Prostate gland (tissue), 2 donors: ENCODE data around the gene ZSWIM6. TPM values are rescaled to one million over a fixed set of nuclear protein-coding genes. Genes with fewer than 3 reads are reported as not detected.

Experiments
- DNase-seq: peaks from one replicate; pipeline ENCODE4 v3.0.0-alpha.2; 2019; ENCODE audit warnings: low spot score
- H3K27ac ChIP-seq, 2 donors: fragments of 200-600 bp; sonication (generic); 2 replicates each; pipeline ENCODE4 v1.5.1; 2017 to 2019
- H3K27me3 ChIP-seq: fragments of 200-600 bp; sonication (generic); replicated peaks from 2 replicates; pipeline ENCODE4 v1.5.1; 2019; ENCODE audit not compliant: insufficient read depth
- H3K36me3 ChIP-seq, 2 donors: fragments of 200-600 bp; sonication (generic); 1 replicate in 1 of 2; 2 replicates in 1 of 2; pipeline versions ENCODE4 v1.5.1 to v1.8.1; 2017 to 2019
- H3K4me1 ChIP-seq: fragments of 200-600 bp; sonication (generic); replicated peaks from 2 replicates; pipeline ENCODE4 v1.5.1; 2019
- H3K4me3 ChIP-seq, 2 donors: fragments of 200-600 bp; sonication (generic); 2 replicates each; pipeline ENCODE4 v1.5.1; 2017 to 2019
- H3K9me3 ChIP-seq: fragments of 200-600 bp; sonication (generic); 2 replicates; pipeline ENCODE4 v1.5.1; 2017
- CTCF ChIP-seq, 4 experiments: fragments of 200-600 bp in 2 of 4; fragments of 450-650 bp in 2 of 4; sonication (generic) in 2 of 4; IDR thresholded peaks; 1 replicate in 3 of 4; 2 replicates in 1 of 4; pipeline ENCODE4 v1.5.1; 2016 to 2019; ENCODE audit warnings: antibody characterized with exemption in 4 of 4, mild to moderate bottlenecking in 2 of 4, moderate library complexity in 2 of 4
- POLR2A ChIP-seq: fragments of 450-650 bp; IDR thresholded peaks from one replicate; pipeline ENCODE4 v1.6.1; 2016; ENCODE audit warnings: antibody characterized with exemption, mild to moderate bottlenecking
- POLR2AphosphoS5 ChIP-seq: sonication (generic); formaldehyde crosslinking; IDR thresholded peaks from one replicate; pipeline ENCODE4 v1.6.1; 2017; ENCODE audit warnings: antibody characterized with exemption
- WGBS: methylation state at CpG from one replicate; pipeline ENCODE4 v1.1.5; 2018; 5-methylcytosine and 5-hydroxymethylcytosine counted together
- intact Hi-C: fragments of 100-400 bp; cut with DNase I; formaldehyde crosslinking; loops from one replicate; pipeline ENCODE4 v1.14.2; 2022
- total RNA-seq, 2 donors: library from RNA; depleted of rRNA; stranded (reverse); fragments of >200 nt; gene quantifications; one replicate each; pipeline ENCODE4 v1.1.0, GENCODE V29; 2016

The ZSWIM6 gene
- total RNA-seq, 2 donors from 2014 or later = 8.7 to 13.7 TPM

DNA sequence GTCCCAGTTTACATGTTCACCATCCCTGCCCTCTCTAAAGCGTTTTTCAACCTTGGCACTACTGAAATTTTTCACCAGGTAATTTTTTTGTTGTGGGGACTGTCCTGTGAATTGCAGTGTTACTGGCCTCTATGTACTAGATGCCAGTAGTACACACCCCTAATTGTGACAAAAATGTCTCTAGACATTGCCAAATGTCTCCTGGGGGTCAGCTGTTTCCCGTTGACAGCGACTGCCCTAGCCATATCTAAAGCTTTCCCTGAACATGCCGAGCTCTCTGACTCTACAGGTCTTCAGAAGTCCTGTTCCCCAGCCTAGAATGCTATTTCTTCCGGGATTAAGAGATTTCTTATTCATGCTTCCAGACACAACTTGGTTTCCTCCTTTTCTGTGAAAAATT lies 235.3 kb downstream of the ZSWIM6 start:
- 91% methylated on average over 5 of the region's 5 CpGs for WGBS
- Histone ChIP-seq H3K27me3 (no peaks in the 10 kb centered on the region), H3K36me3 (no peaks in the 10 kb centered on the region), H3K4me1 (no peaks in the 10 kb centered on the region), H3K27ac (no peak overlapping the region), H3K4me3 (no peak overlapping the region), H3K9me3 (no peaks in the 10 kb centered on the region)
- intact Hi-C loops = no loop called here
- TF ChIP-seq POLR2A = no peak
- no peak for TF ChIP-seq CTCF (IDR thresholded peaks at IDR 0.05)
- no peak for TF ChIP-seq POLR2AphosphoS5
- DNase-seq = no peak

DNA sequence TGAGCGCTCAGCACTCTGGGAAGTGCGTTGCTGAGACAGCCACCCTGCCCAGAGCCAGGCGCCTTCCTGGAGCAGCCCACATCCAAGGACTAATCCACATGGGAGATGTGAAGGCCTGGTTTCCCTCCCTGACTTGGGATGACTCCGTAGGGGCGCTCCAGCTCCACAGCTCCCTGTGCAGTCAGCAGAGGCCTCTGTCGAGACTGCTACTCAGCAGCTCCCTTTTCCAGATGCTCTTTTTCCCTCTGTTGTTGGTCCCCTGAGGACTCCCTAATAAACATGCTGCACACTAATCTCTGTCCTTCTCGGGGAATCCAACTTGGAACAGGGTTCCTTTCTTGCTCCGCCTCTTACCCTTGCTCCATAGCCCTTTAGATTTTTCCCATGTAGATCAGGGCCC lies 237.3 kb downstream of the ZSWIM6 start:
- intact Hi-C loops = no loop called here
- 85% methylated on average over 8 of the region's 8 CpGs for WGBS

GRCh38 chr5:61570767-61571166 lies 238.7 kb downstream of the ZSWIM6 start:
- no peaks in the 10 kb centered on the region for H3K4me1 ChIP-seq
- TF ChIP-seq POLR2AphosphoS5 = no peak
- no peak for TF ChIP-seq POLR2A
- no peak for TF ChIP-seq CTCF (IDR thresholded peaks at IDR 0.05)
- 93% methylated on average over 5 of the region's 5 CpGs for WGBS
- H3K27ac ChIP-seq = no peak overlapping the region
- H3K36me3 ChIP-seq = no peaks in the 10 kb centered on the region
- intact Hi-C loops = no loop called here
- H3K4me3 ChIP-seq = no peak overlapping the region
- no peaks in the 10 kb centered on the region for H3K9me3 ChIP-seq
- no peak for DNase-seq
- H3K27me3 ChIP-seq = no peaks in the 10 kb centered on the region

More for the DNA sequence above, 237.3 kb downstream of the ZSWIM6 start:
- no peaks in the 10 kb centered on the region for H3K27me3 ChIP-seq
- no peaks in the 10 kb centered on the region for H3K36me3 ChIP-seq
- H3K27ac ChIP-seq = no peak overlapping the region
- no peaks in the 10 kb centered on the region for H3K9me3 ChIP-seq
- TF ChIP-seq POLR2A = no peak
- TF ChIP-seq POLR2AphosphoS5 = no peak
- no peak for TF ChIP-seq CTCF (IDR thresholded peaks at IDR 0.05)
- no peak for DNase-seq
- no peak overlapping the region for H3K4me3 ChIP-seq
- H3K4me1 ChIP-seq = no peaks in the 10 kb centered on the region

- intact Hi-C loops = no loop called here
- Histone ChIP-seq H3K9me3 (no peaks in the 10 kb centered on the region), H3K4me1 (no peaks in the 10 kb centered on the region), H3K27ac (no peak overlapping the region), H3K4me3 (no peak overlapping the region), H3K36me3 (no peaks in the 10 kb centered on the region), H3K27me3 (no peaks in the 10 kb centered on the region)
- TF ChIP-seq CTCF (IDR thresholded peaks at IDR 0.05) (no peak), POLR2AphosphoS5 (no peak), POLR2A (no peak)
- WGBS = 87% methylated on average over 5 of the region's 5 CpGs
- DNase-seq = no peak
Observed at GRCh38 chr5:61572959-61573358, 240.9 kb downstream of the ZSWIM6 start.

DNA sequence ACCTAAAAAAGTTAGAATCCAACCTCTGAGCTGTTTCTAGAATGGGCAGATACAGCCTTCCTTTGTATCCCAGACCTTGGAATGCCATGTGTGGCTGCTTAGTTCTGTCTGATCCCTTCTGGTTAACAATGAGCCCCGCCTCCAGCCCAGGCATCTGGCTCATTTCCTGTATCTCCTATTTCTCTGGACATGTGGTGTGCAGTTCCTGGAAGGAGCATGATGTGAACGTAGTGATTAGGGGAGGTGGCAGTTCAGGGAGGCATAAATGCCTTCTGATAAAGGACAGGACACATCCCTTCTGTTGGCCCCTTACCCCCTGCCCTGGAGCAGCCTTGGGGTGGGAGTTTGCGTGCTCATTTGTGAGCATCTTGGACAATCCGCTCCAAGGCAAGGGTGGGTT lies 243.0 kb downstream of the ZSWIM6 start:
- no peaks in the 10 kb centered on the region for H3K9me3 ChIP-seq
- TF ChIP-seq POLR2A (no peak), CTCF (IDR thresholded peaks at IDR 0.05) (no peak), POLR2AphosphoS5 (no peak)
- no peaks in the 10 kb centered on the region for H3K4me1 ChIP-seq
- no peak overlapping the region for H3K27ac ChIP-seq
- no peak for DNase-seq
- 79% methylated on average over 4 of the region's 4 CpGs for WGBS
- H3K4me3 ChIP-seq = no peak overlapping the region
- no peaks in the 10 kb centered on the region for H3K27me3 ChIP-seq
- H3K36me3 ChIP-seq = no peaks in the 10 kb centered on the region
- intact Hi-C loops = no loop called here
